WTC11 (cell line): Measurements from ENCODE around the gene C6orf132.

Experiments
- JUN ChIP-seq: sonication (generic); formaldehyde crosslinking; IDR thresholded peaks from 2 replicates; pipeline ENCODE4 v1.8.0; 2023; ENCODE audit warnings: mild to moderate bottlenecking, missing genetic modification reagents
- SP1 ChIP-seq: sonication (generic); formaldehyde crosslinking; conservative IDR thresholded peaks from 2 replicates; pipeline ENCODE4 v1.8.1; 2022; ENCODE audit warnings: missing genetic modification reagents
- TEAD4 ChIP-seq: sonication (generic); formaldehyde crosslinking; IDR thresholded peaks from 2 replicates; pipeline ENCODE4 v1.8.0; 2022; ENCODE audit warnings: mild to moderate bottlenecking, missing genetic modification reagents
- TF ChIP-seq, protein P1 (sequence below): sonication (generic); formaldehyde crosslinking; IDR thresholded peaks from 2 replicates; pipeline ENCODE4 v1.8.1; 2023; ENCODE audit warnings: mild to moderate bottlenecking, missing genetic modification reagents
- TF ChIP-seq, protein P2 (sequence below): fragments of 200-600 bp; IDR thresholded peaks from 2 replicates; pipeline ENCODE4 v1.8.0; 2022; ENCODE audit warnings: antibody characterized with exemption
- TF ChIP-seq, protein P3 (sequence below): sonication (generic); formaldehyde crosslinking; IDR thresholded peaks from 2 replicates; pipeline ENCODE4 v1.8.1; 2023; ENCODE audit warnings: mild to moderate bottlenecking, missing genetic modification reagents, moderate library complexity
- TF ChIP-seq, protein P4 (sequence below): sonication (generic); formaldehyde crosslinking; IDR thresholded peaks from 2 replicates; pipeline ENCODE4 v1.8.0; 2022; ENCODE audit warnings: mild to moderate bottlenecking, missing genetic modification reagents
- TF ChIP-seq, protein P5 (sequence below): sonication (generic); formaldehyde crosslinking; IDR thresholded peaks from 2 replicates; pipeline ENCODE4 v1.8.1; 2023; ENCODE audit warnings: mild to moderate bottlenecking, moderate library complexity, missing genetic modification reagents
- TF ChIP-seq, protein P6 (sequence below): sonication (generic); formaldehyde crosslinking; IDR thresholded peaks from 2 replicates; pipeline ENCODE4 v1.8.0; 2022; ENCODE audit warnings: mild to moderate bottlenecking, missing genetic modification reagents
- TF ChIP-seq, protein P7 (sequence below): fragments of 250-450 bp; sonication (Bioruptor Pico); IDR thresholded peaks from 2 replicates; pipeline ENCODE4 v1.9.0; 2021; ENCODE audit warnings: mild to moderate bottlenecking, borderline replicate concordance

DNA sequence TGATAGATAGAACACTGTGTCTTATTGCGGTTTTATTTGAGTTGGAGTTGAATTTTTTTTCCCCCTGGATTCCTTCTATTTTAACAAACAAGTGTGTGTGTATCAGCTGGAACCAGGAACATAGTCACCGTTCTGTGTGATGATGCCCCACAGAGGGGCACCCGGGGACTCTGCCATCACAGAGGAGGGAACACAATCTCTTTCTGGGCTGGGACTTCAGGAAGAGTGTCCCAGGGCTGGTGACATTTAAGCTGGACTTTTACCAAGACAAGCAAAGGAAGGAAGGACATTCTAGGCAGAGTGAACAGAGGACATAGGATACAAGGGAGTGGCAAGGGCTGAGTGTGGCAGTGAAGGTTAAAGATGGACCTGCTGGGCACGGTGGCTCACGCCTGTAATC, 58.9 kb downstream of the C6orf132 start:
- TF ChIP-seq, protein P1, sequence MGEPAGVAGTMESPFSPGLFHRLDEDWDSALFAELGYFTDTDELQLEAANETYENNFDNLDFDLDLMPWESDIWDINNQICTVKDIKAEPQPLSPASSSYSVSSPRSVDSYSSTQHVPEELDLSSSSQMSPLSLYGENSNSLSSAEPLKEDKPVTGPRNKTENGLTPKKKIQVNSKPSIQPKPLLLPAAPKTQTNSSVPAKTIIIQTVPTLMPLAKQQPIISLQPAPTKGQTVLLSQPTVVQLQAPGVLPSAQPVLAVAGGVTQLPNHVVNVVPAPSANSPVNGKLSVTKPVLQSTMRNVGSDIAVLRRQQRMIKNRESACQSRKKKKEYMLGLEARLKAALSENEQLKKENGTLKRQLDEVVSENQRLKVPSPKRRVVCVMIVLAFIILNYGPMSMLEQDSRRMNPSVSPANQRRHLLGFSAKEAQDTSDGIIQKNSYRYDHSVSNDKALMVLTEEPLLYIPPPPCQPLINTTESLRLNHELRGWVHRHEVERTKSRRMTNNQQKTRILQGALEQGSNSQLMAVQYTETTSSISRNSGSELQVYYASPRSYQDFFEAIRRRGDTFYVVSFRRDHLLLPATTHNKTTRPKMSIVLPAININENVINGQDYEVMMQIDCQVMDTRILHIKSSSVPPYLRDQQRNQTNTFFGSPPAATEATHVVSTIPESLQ = no peak
- TF ChIP-seq, protein P2, sequence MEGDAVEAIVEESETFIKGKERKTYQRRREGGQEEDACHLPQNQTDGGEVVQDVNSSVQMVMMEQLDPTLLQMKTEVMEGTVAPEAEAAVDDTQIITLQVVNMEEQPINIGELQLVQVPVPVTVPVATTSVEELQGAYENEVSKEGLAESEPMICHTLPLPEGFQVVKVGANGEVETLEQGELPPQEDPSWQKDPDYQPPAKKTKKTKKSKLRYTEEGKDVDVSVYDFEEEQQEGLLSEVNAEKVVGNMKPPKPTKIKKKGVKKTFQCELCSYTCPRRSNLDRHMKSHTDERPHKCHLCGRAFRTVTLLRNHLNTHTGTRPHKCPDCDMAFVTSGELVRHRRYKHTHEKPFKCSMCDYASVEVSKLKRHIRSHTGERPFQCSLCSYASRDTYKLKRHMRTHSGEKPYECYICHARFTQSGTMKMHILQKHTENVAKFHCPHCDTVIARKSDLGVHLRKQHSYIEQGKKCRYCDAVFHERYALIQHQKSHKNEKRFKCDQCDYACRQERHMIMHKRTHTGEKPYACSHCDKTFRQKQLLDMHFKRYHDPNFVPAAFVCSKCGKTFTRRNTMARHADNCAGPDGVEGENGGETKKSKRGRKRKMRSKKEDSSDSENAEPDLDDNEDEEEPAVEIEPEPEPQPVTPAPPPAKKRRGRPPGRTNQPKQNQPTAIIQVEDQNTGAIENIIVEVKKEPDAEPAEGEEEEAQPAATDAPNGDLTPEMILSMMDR = no peak
- TF ChIP-seq, protein P3, sequence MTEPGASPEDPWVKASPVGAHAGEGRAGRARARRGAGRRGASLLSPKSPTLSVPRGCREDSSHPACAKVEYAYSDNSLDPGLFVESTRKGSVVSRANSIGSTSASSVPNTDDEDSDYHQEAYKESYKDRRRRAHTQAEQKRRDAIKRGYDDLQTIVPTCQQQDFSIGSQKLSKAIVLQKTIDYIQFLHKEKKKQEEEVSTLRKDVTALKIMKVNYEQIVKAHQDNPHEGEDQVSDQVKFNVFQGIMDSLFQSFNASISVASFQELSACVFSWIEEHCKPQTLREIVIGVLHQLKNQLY = no peak
- TF ChIP-seq JUN (CRISPR knock-in tag) (no peak), SP1 (CRISPR knock-in tag) (no peak), TEAD4 (CRISPR knock-in tag) (no peak)
- TF ChIP-seq, protein P4, sequence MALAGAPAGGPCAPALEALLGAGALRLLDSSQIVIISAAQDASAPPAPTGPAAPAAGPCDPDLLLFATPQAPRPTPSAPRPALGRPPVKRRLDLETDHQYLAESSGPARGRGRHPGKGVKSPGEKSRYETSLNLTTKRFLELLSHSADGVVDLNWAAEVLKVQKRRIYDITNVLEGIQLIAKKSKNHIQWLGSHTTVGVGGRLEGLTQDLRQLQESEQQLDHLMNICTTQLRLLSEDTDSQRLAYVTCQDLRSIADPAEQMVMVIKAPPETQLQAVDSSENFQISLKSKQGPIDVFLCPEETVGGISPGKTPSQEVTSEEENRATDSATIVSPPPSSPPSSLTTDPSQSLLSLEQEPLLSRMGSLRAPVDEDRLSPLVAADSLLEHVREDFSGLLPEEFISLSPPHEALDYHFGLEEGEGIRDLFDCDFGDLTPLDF (CRISPR knock-in tag) = no peak
- TF ChIP-seq, protein P5, sequence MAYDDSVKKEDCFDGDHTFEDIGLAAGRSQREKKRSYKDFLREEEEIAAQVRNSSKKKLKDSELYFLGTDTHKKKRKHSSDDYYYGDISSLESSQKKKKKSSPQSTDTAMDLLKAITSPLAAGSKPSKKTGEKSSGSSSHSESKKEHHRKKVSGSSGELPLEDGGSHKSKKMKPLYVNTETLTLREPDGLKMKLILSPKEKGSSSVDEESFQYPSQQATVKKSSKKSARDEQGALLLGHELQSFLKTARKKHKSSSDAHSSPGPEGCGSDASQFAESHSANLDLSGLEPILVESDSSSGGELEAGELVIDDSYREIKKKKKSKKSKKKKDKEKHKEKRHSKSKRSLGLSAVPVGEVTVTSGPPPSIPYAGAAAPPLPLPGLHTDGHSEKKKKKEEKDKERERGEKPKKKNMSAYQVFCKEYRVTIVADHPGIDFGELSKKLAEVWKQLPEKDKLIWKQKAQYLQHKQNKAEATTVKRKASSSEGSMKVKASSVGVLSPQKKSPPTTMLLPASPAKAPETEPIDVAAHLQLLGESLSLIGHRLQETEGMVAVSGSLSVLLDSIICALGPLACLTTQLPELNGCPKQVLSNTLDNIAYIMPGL (CRISPR knock-in tag) = no peak
- TF ChIP-seq, protein P6, sequence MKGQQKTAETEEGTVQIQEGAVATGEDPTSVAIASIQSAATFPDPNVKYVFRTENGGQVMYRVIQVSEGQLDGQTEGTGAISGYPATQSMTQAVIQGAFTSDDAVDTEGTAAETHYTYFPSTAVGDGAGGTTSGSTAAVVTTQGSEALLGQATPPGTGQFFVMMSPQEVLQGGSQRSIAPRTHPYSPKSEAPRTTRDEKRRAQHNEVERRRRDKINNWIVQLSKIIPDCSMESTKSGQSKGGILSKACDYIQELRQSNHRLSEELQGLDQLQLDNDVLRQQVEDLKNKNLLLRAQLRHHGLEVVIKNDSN (CRISPR knock-in tag) = no peak
- TF ChIP-seq, protein P7, sequence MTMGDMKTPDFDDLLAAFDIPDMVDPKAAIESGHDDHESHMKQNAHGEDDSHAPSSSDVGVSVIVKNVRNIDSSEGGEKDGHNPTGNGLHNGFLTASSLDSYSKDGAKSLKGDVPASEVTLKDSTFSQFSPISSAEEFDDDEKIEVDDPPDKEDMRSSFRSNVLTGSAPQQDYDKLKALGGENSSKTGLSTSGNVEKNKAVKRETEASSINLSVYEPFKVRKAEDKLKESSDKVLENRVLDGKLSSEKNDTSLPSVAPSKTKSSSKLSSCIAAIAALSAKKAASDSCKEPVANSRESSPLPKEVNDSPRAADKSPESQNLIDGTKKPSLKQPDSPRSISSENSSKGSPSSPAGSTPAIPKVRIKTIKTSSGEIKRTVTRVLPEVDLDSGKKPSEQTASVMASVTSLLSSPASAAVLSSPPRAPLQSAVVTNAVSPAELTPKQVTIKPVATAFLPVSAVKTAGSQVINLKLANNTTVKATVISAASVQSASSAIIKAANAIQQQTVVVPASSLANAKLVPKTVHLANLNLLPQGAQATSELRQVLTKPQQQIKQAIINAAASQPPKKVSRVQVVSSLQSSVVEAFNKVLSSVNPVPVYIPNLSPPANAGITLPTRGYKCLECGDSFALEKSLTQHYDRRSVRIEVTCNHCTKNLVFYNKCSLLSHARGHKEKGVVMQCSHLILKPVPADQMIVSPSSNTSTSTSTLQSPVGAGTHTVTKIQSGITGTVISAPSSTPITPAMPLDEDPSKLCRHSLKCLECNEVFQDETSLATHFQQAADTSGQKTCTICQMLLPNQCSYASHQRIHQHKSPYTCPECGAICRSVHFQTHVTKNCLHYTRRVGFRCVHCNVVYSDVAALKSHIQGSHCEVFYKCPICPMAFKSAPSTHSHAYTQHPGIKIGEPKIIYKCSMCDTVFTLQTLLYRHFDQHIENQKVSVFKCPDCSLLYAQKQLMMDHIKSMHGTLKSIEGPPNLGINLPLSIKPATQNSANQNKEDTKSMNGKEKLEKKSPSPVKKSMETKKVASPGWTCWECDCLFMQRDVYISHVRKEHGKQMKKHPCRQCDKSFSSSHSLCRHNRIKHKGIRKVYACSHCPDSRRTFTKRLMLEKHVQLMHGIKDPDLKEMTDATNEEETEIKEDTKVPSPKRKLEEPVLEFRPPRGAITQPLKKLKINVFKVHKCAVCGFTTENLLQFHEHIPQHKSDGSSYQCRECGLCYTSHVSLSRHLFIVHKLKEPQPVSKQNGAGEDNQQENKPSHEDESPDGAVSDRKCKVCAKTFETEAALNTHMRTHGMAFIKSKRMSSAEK (CRISPR knock-in tag) = no peak
